T-helper 1 cell treated with Interleukin-12 subunit alpha and Interleukin-12 subunit beta and Interleukin-4 antibody, amounts not matched to agents 30 μg/mL and 1 μg/mL, for 36 hours (primary cell): ENCODE data around the gene ADGB.

ENCODE experiments used
- H3K27ac Mint-ChIP-seq: one replicate; pipeline ENCODE4 v1.8.0; 2021; ENCODE audit warnings: mild to moderate bottlenecking, mixed read lengths
- H3K27me3 Mint-ChIP-seq: one replicate; pipeline ENCODE4 v1.8.0; 2021; ENCODE audit warnings: low read depth, mixed read lengths
- H3K36me3 Mint-ChIP-seq: one replicate; pipeline ENCODE4 v1.8.0; 2021; ENCODE audit warnings: low read depth, mixed read lengths
- H3K4me1 Mint-ChIP-seq: one replicate; pipeline ENCODE4 v1.8.0; 2021; ENCODE audit warnings: low read depth, mixed read lengths
- H3K4me3 Mint-ChIP-seq: one replicate; pipeline ENCODE4 v1.8.0; 2021; ENCODE audit warnings: mild to moderate bottlenecking, moderate library complexity, mixed read lengths
- H3K9me3 Mint-ChIP-seq: one replicate; pipeline ENCODE4 v1.8.0; 2021; ENCODE audit warnings: mixed read lengths

Gene ADGB

GRCh38 chr6:146862508-146862919, 263.7 kb downstream of the ADGB start:
- no peaks in the 10 kb centered on the region for H3K9me3 Mint-ChIP-seq
- H3K36me3 Mint-ChIP-seq = no peaks in the 10 kb centered on the region
- H3K4me1 Mint-ChIP-seq = peaks cover 7% of the 10 kb centered on the region
- H3K4me3 Mint-ChIP-seq = no peak overlapping the region
- no peak overlapping the region for H3K27ac Mint-ChIP-seq
- no peaks in the 10 kb centered on the region for H3K27me3 Mint-ChIP-seq

DNA sequence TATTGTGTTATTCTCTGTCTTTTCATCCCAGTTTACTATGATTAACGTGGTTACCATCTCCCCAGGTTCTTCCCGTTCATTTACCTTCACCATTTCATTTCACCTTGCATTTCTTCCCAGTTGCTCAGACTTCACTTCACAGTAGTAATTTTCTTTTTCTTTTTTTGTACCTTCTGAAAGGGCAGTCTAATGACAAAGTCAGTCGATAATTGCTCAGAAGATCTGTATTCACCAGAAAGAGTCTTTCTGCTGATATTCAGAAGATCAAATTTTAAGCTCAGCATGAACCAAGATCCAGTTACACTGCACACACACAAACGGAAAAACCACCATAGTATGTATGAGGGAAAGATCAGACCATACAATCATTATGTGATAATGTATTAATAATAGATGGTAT, 265.5 kb downstream of the ADGB start:
- Mint-ChIP-seq H3K27ac (no peak overlapping the region), H3K9me3 (no peaks in the 10 kb centered on the region), H3K4me1 (peaks cover 3% of the 10 kb centered on the region), H3K36me3 (no peaks in the 10 kb centered on the region), H3K4me3 (no peak overlapping the region), H3K27me3 (no peaks in the 10 kb centered on the region)

- Mint-ChIP-seq H3K36me3 (no peaks in the 10 kb centered on the region), H3K27me3 (no peaks in the 10 kb centered on the region), H3K4me3 (no peak overlapping the region), H3K9me3 (no peaks in the 10 kb centered on the region), H3K27ac (no peak overlapping the region), H3K4me1 (no peaks in the 10 kb centered on the region)
Observed at GRCh38 chr6:146864885-146865284, 266.1 kb downstream of the ADGB start.
